Ishikawa (cell line): ENCODE measurements around the gene PGAP2.

ENCODE experiments used
- CEBPB ChIP-seq: IDR thresholded peaks from 2 replicates; pipeline ENCODE4 v1.6.1; 2012
- CREB1 ChIP-seq: IDR thresholded peaks from 2 replicates; pipeline ENCODE4 v1.6.1; 2012; ENCODE audit warnings: low read depth
- EGR1 ChIP-seq: IDR thresholded peaks from 2 replicates; pipeline ENCODE4 v1.6.1; 2012
- EP300 ChIP-seq: IDR thresholded peaks from 2 replicates; pipeline ENCODE4 v1.6.1; 2012; ENCODE audit warnings: borderline replicate concordance
- FOXM1 ChIP-seq: IDR thresholded peaks from 2 replicates; pipeline ENCODE4 v1.6.1; 2012; ENCODE audit warnings: low read depth, borderline replicate concordance
- NFIC ChIP-seq: IDR thresholded peaks from 2 replicates; pipeline ENCODE4 v1.6.1; 2012
- RAD21 ChIP-seq: IDR thresholded peaks from 2 replicates; pipeline ENCODE4 v1.6.1; 2012; ENCODE audit warnings: low read depth
- TAF1 ChIP-seq: IDR thresholded peaks from 2 replicates; pipeline ENCODE4 v1.6.1; 2012; ENCODE audit warnings: low read depth, mild to moderate bottlenecking
- TCF12 ChIP-seq: IDR thresholded peaks from 2 replicates; pipeline ENCODE4 v1.6.1; 2012; ENCODE audit warnings: low read depth
- TEAD4 ChIP-seq: IDR thresholded peaks from 2 replicates; pipeline ENCODE4 v1.6.1; 2012
- YY1 ChIP-seq: IDR thresholded peaks from 2 replicates; pipeline ENCODE4 v1.6.1; 2012; ENCODE audit warnings: low read depth
- ZBTB7A ChIP-seq: IDR thresholded peaks from 2 replicates; pipeline ENCODE4 v1.6.1; 2012; ENCODE audit warnings: low read depth
- TF ChIP-seq, protein P1 (sequence below): IDR thresholded peaks from 2 replicates; pipeline ENCODE4 v1.6.1; 2012
- TF ChIP-seq, protein P2 (sequence below): IDR thresholded peaks from 2 replicates; pipeline ENCODE4 v1.6.1; 2012
- TF ChIP-seq, protein P3 (sequence below): IDR thresholded peaks from 2 replicates; pipeline ENCODE4 v1.6.1; 2012; ENCODE audit warnings: low read depth, mild to moderate bottlenecking

The PGAP2 gene

DNA sequence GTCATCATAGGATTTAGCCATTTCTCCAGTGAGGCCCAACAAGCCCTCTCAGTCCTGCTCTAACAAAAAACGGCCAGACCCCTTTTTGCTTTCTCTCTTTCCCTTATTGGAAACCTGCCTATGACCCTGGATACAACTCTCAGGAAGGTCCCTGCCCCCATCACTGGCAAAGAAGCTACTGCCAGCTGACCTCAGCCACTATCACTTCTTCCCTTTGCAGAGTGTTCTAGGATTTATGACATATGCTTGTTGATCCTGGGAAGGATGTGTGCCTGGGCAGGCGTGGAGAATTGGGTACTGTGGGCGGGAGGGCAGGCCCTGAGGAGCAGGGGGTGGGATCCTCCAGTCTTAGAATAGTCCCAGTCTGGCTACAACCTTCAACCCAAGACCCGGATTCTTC is 7.5 kb downstream of the PGAP2 start:
- TF ChIP-seq EP300 (no peak), CEBPB (no peak), YY1 (no peak), TAF1 (no peak), EGR1 (no peak), TEAD4 (no peak), ZBTB7A (no peak), CREB1 (no peak), TCF12 (no peak), NFIC (no peak), RAD21 (no peak)
- TF ChIP-seq, protein P1, sequence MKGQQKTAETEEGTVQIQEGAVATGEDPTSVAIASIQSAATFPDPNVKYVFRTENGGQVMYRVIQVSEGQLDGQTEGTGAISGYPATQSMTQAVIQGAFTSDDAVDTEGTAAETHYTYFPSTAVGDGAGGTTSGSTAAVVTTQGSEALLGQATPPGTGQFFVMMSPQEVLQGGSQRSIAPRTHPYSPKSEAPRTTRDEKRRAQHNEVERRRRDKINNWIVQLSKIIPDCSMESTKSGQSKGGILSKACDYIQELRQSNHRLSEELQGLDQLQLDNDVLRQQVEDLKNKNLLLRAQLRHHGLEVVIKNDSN: no peak
- TF ChIP-seq, protein P2, sequence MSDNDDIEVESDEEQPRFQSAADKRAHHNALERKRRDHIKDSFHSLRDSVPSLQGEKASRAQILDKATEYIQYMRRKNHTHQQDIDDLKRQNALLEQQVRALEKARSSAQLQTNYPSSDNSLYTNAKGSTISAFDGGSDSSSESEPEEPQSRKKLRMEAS: no peak
- TF ChIP-seq, protein P3, sequence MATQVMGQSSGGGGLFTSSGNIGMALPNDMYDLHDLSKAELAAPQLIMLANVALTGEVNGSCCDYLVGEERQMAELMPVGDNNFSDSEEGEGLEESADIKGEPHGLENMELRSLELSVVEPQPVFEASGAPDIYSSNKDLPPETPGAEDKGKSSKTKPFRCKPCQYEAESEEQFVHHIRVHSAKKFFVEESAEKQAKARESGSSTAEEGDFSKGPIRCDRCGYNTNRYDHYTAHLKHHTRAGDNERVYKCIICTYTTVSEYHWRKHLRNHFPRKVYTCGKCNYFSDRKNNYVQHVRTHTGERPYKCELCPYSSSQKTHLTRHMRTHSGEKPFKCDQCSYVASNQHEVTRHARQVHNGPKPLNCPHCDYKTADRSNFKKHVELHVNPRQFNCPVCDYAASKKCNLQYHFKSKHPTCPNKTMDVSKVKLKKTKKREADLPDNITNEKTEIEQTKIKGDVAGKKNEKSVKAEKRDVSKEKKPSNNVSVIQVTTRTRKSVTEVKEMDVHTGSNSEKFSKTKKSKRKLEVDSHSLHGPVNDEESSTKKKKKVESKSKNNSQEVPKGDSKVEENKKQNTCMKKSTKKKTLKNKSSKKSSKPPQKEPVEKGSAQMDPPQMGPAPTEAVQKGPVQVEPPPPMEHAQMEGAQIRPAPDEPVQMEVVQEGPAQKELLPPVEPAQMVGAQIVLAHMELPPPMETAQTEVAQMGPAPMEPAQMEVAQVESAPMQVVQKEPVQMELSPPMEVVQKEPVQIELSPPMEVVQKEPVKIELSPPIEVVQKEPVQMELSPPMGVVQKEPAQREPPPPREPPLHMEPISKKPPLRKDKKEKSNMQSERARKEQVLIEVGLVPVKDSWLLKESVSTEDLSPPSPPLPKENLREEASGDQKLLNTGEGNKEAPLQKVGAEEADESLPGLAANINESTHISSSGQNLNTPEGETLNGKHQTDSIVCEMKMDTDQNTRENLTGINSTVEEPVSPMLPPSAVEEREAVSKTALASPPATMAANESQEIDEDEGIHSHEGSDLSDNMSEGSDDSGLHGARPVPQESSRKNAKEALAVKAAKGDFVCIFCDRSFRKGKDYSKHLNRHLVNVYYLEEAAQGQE: no peak

DNA sequence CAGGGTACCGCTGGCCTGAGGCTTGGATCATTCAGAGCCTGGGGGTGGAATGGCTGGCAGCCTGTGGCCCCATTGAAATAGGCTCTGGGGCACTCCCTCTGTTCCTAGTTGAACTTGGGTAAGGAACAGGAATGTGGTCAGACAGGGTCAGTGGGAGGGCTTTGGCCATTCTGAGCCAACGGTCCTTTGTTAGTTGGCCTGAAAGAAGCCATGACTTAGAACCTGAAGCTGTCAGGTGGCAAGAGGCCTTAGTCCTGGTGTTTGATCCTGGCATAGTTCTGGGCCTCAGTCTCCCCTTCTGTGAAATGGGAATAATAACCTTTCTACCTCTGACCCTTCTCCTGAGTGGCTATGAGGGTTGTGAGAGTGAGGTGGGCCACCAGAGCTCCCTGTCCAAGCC is 8.3 kb downstream of the PGAP2 start:
- TF ChIP-seq, protein P2: peak; percentile 41; the same call in 1 of the 2 replicates
- TF ChIP-seq ZBTB7A (0 out of 2 replicates have a peak, but pooled peaks have one; percentile 9), TAF1 (no peak), NFIC (peak; percentile 73), EP300 (peak; percentile 61; the same call in 1 of the 2 replicates), RAD21 (no peak), EGR1 (no peak), TCF12 (peak; percentile 65), CREB1 (no peak), FOXM1 (no peak), CEBPB (peak; percentile 47; the same call in 1 of the 2 replicates), TEAD4 (peak; percentile 94), YY1 (0 out of 2 replicates have a peak, but pooled peaks have one; percentile 66)
- TF ChIP-seq, protein P3: no peak
- TF ChIP-seq, protein P1: 0 out of 2 replicates have a peak, but pooled peaks have one; percentile 20

DNA sequence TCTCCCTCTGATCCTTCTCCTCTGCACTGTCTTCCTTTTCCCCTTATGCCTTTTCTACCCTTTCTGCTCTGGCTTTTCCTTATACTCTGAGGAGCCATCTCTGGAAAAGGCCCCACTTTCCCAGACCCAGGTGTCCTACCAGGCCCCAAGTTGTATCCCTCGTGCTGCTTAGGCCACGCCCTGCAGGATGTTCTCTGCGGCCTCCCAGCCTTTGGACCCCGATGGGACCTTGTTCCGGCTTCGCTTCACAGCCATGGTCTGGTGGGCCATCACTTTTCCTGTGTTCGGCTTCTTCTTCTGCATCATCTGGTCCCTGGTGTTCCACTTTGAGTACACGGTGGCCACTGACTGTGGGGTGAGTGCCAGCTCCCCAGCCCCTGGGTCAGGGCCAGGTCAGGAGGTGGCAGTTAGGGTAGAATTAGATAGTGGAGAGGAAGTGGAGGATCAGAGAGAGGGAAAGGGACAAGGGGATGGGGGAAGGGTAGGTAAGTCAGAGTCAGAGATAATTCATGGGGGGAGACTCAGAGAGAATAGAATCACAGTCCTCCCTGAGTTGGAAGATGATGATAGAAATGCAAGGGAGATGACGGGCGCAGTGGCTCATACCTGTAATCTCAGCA is 8.9 kb downstream of the PGAP2 start:
- TF ChIP-seq RAD21 (no peak), TEAD4 (no peak), TCF12 (no peak), FOXM1 (no peak), CREB1 (no peak), ZBTB7A (no peak), NFIC (no peak), CEBPB (no peak), EGR1 (no peak), EP300 (no peak), TAF1 (no peak), YY1 (no peak)
- TF ChIP-seq, protein P3: no peak
- TF ChIP-seq, protein P2: no peak
- TF ChIP-seq, protein P1: no peak

DNA sequence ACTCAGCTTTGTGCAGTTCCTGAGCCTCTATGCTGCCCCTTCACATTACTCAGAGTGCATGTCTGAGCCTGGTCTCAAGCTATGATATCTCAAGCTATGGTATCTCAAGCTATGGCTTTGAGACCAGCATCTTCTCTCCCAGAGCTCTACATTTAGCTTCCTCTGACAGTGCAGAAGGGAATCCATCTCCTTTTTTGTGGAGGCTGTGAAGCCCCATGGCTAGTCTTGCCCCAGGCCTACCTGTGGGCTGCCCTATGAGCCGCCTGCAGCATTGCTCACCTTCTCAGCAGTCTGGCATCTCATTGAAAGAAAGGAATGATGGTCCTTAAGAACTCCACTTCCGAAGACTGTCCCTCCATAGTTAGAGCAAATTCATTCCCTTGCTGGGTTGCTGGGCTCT is 12.6 kb downstream of the PGAP2 start:
- TF ChIP-seq, protein P3: no peak
- no peak for TF ChIP-seq EP300
- TF ChIP-seq RAD21: no peak
- no peak for TF ChIP-seq TEAD4
- TF ChIP-seq TCF12: no peak
- TF ChIP-seq NFIC: no peak
- TF ChIP-seq CREB1: no peak
- TF ChIP-seq, protein P2: no peak
- no peak for TF ChIP-seq EGR1
- TF ChIP-seq FOXM1: no peak
- TF ChIP-seq YY1: no peak
- TF ChIP-seq, protein P1: no peak
- TF ChIP-seq ZBTB7A: no peak
- no peak for TF ChIP-seq CEBPB
